Fibroblast of lung (primary cell): ENCODE measurements around the gene PHF2.

Source experiments
- CTCF ChIP-seq, 2 donors: IDR thresholded peaks in 1 of 2; conservative IDR thresholded peaks in 1 of 2; 1 replicate in 1 of 2; 2 replicates in 1 of 2; pipeline ENCODE4 v1.5.1; 2011 to 2012; ENCODE audit warnings: low read length in 2 of 2, control low read depth in 1 of 2, inconsistent platforms in 1 of 2, low read depth in 1 of 2, mild to moderate bottlenecking in 1 of 2
- EZH2 ChIP-seq: IDR thresholded peaks from 2 replicates; pipeline ENCODE4 v1.5.1; 2012; ENCODE audit warnings: low read length, control low read depth, mild to moderate bottlenecking; ENCODE audit errors: missing control alignments

- TF ChIP-seq CTCF (conservative IDR thresholded peaks at IDR 0.05 in 1 of 2, IDR thresholded peaks at IDR 0.05 in 1 of 2; ENCODE audit: low read depth in 1 of 2, low read length in 2 of 2) (no peak), EZH2 (no peak)
Observed at GRCh38 chr9:93726147-93726546, 149.8 kb downstream of the PHF2 start.
